PFSK-1 (cell line): ENCODE results near the gene SSH3.

Source experiments
- FOXP2 ChIP-seq: optimal IDR thresholded peaks from 2 replicates; pipeline ENCODE3; 2011; ENCODE audit warnings: borderline replicate concordance, control low read depth, inconsistent platforms; ENCODE audit not compliant: insufficient read depth; ENCODE audit errors: extremely low read length, extremely low read depth
- POLR2AphosphoS5 ChIP-seq: IDR thresholded peaks from 2 replicates; pipeline ENCODE4 v1.6.1; 2012; ENCODE audit warnings: low read depth, mild to moderate bottlenecking, control low read depth, low read length, moderate library complexity
- SIN3A ChIP-seq: IDR thresholded peaks from 2 replicates; pipeline ENCODE4 v1.6.1; 2012; ENCODE audit warnings: mild to moderate bottlenecking, low read length, moderate library complexity, borderline replicate concordance; ENCODE audit not compliant: insufficient read depth
- TAF1 ChIP-seq: IDR thresholded peaks from 2 replicates; pipeline ENCODE4 v1.6.1; 2012; ENCODE audit warnings: low read length, control low read depth, borderline replicate concordance; ENCODE audit not compliant: insufficient read depth
- TF ChIP-seq, protein P1 (sequence below), 2 experiments: IDR thresholded peaks; 2 replicates each; pipeline versions ENCODE4 v1.6.1 to v1.8.0; 2011 to 2012; ENCODE audit warnings: low read depth in 2 of 2, low read length in 2 of 2, control low read depth in 1 of 2, inconsistent platforms in 1 of 2, mild to moderate bottlenecking in 1 of 2, moderate library complexity in 1 of 2; ENCODE audit not compliant: insufficient read depth in 1 of 2

DNA sequence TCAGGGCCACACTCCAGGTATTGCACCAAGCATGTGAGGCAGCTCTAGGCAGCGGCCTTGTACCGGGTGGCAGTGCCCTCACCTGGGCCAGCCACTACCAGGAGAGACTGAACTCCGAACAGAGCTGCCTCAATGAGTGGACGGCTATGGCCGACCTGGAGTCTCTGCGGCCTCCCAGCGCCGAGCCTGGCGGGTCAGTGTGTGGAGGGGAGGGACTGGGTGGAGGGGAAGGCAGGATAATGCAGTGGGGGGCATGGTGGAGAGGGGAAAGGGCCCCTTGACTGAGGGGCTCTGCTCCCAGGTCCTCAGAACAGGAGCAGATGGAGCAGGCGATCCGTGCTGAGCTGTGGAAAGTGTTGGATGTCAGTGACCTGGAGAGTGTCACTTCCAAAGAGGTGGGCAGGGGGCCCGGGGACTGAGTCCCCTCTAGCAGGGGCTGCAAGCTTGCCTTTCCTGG is 4.2 kb downstream of the SSH3 start:
- TF ChIP-seq POLR2AphosphoS5 (no peak), TAF1 (no peak), SIN3A (no peak), FOXP2 (no peak)
- TF ChIP-seq, protein P1, sequence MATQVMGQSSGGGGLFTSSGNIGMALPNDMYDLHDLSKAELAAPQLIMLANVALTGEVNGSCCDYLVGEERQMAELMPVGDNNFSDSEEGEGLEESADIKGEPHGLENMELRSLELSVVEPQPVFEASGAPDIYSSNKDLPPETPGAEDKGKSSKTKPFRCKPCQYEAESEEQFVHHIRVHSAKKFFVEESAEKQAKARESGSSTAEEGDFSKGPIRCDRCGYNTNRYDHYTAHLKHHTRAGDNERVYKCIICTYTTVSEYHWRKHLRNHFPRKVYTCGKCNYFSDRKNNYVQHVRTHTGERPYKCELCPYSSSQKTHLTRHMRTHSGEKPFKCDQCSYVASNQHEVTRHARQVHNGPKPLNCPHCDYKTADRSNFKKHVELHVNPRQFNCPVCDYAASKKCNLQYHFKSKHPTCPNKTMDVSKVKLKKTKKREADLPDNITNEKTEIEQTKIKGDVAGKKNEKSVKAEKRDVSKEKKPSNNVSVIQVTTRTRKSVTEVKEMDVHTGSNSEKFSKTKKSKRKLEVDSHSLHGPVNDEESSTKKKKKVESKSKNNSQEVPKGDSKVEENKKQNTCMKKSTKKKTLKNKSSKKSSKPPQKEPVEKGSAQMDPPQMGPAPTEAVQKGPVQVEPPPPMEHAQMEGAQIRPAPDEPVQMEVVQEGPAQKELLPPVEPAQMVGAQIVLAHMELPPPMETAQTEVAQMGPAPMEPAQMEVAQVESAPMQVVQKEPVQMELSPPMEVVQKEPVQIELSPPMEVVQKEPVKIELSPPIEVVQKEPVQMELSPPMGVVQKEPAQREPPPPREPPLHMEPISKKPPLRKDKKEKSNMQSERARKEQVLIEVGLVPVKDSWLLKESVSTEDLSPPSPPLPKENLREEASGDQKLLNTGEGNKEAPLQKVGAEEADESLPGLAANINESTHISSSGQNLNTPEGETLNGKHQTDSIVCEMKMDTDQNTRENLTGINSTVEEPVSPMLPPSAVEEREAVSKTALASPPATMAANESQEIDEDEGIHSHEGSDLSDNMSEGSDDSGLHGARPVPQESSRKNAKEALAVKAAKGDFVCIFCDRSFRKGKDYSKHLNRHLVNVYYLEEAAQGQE (IDR thresholded peaks at IDR 0.05; ENCODE audit: insufficient read depth in 1 of 2, low read depth in 2 of 2, low read length in 2 of 2), result no peak
